ENCODE results near the gene SNTG2.

- TF ChIP-seq POLR2A (IDR thresholded peaks at IDR 0.05; ENCODE audit: low read length) (no peak), GATA1 (IDR thresholded peaks at IDR 0.05; ENCODE audit: low read depth, low read length) (no peak)
Measured at GRCh38 chr2:1162246-1162645, 211.6 kb downstream of the SNTG2 start.

Measured in erythroblast (primary cell).